Body of pancreas (tissue), 4 donors: ENCODE results near the gene RGS5. TPM values are rescaled to one million over a fixed set of nuclear protein-coding genes. Genes with fewer than 3 reads are reported as not detected.
"Not testable (repeated sequence)": the region's sequence is repeated elsewhere in the genome, so short reads cannot be mapped to it uniquely, and the experiment has no call there.

Experiments
- ATAC-seq: fragments of 150-250 bp; one replicate; pipeline ENCODE4 v1.9.1; 2016
- DNase-seq, 4 donors: peaks; one replicate each; pipeline ENCODE4 v3.0.0-alpha.2; 2019
- H3K27ac ChIP-seq, 4 donors: fragments of 200-600 bp; sonication (generic); 1 replicate in 3 of 4; 2 replicates in 1 of 4; pipeline versions ENCODE4 v1.5.1 to v1.6.1; 2016 to 2019; ENCODE audit warnings: mild to moderate bottlenecking in 1 of 4, mixed read lengths in 1 of 4, moderate library complexity in 1 of 4
- H3K27me3 ChIP-seq, 2 donors: fragments of 200-600 bp; sonication (generic); one replicate each; pipeline ENCODE4 v1.6.0; 2016; ENCODE audit warnings: mild to moderate bottlenecking in 1 of 2
- H3K36me3 ChIP-seq, 2 donors: fragments of 200-600 bp; sonication (generic); replicated peaks in 1 of 2; 2 replicates each; pipeline ENCODE4 v1.5.1; 2016; ENCODE audit warnings: low read depth in 2 of 2; ENCODE audit not compliant: insufficient read depth in 1 of 2
- H3K4me1 ChIP-seq: fragments of 200-600 bp; sonication (generic); one replicate; pipeline ENCODE4 v1.6.0; 2016
- H3K4me3 ChIP-seq, 2 donors: fragments of 200-600 bp; sonication (generic); 1 replicate in 1 of 2; 2 replicates in 1 of 2; pipeline ENCODE4 v1.5.1; 2016 to 2019
- H3K9me3 ChIP-seq, 3 donors: fragments of 200-600 bp; sonication (generic); 1 replicate in 2 of 3; 2 replicates in 1 of 3; pipeline ENCODE4 v1.5.1; 2016
- POLR2A ChIP-seq, 3 donors: fragments of 450-650 bp; IDR thresholded peaks; one replicate each; pipeline ENCODE4 v1.6.1; 2016; ENCODE audit warnings: antibody characterized with exemption in 3 of 3, mild to moderate bottlenecking in 2 of 3
- WGBS, 2 donors: methylation state at CpG; one replicate each; pipeline ENCODE4 v1.1.5; 2017; 5-methylcytosine and 5-hydroxymethylcytosine counted together
- intact Hi-C: fragments of 100-400 bp; cut with DNase I; formaldehyde crosslinking; loops from one replicate; pipeline ENCODE4 v1.15.1; 2023
- total RNA-seq, 2 donors: library from RNA; depleted of rRNA; stranded (reverse); fragments of >200 nt; gene quantifications; one replicate each; pipeline ENCODE4 v1.1.0, GENCODE V29; 2016
- TF ChIP-seq, protein P1 (sequence below), 7 experiments: fragments of 450-650 bp in 4 of 7; fragments of 200-600 bp in 3 of 7; sonication (generic) in 3 of 7; IDR thresholded peaks; one replicate each; pipeline ENCODE4 v1.5.1; 2016 to 2019; ENCODE audit warnings: antibody characterized with exemption in 7 of 7

The RGS5 gene, protein sequence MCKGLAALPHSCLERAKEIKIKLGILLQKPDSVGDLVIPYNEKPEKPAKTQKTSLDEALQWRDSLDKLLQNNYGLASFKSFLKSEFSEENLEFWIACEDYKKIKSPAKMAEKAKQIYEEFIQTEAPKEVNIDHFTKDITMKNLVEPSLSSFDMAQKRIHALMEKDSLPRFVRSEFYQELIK
- total RNA-seq, result 10 to 100 TPM; 17.8 to 25.7 TPM

DNA sequence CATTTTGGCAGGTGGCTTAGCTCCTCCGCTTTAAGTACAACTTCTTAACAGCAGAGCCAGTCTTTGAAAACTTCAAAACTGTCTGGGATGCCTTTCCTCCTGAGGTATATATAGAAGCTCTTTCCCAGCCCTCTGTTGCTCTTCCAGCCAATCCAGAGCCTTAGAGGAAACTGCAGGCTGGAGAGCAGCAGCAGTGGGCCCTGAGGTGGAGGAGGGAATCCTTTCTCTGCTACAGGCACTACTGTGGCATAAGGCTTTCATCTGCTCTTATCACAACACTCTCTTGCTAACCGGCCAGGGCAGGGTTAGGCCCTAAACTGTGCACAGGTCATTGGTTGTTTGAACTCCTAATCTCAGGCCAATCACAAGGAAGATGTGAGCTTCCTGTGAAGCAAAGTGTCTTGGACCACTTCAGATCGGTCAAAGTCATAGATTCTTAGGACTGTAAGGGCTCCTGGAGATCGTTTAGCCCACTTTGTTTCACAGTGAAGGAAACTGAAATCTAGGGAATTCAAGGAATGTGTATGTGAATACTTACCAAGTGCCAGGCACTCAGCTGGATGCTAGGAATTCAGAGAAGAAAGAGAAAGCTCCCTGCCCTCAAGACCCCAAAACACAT, at the start of gene RGS5:
RGS5 (minus strand) TSS at position 84 of the 619 bp plus-strand sequence; CDS start at position 3, 81 bp downstream.
- no peak within 1 kb of the TSS for H3K4me3 ChIP-seq

DNA sequence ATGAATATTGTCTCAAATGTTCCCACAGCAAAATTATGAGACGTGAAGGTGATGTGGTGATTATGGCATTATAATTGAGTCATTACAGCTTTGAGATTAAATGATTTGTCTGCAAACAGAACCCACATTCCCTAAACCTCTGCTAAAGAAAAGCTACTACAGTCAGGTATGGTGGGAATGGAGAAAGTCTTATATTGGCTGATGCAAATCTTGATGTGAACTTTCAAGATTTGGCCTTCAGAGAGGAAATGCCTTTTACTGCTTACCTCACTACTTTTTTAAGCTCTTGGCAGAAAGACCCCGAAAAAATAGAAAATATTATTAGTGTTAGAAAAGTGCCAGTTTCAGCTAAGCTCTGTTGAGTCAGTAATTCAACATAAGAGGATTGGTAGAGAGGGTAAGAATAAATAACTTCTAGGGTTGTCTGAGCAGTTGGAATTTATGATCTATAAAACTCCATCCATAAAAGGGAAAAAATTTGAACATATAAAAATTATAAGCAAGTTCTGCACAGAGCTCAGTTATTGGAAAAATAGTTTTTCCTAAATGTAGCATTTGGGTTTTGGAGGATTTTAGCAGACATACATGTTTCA, 47.8 kb upstream of the RGS5 start:
- Histone ChIP-seq H3K27me3 (no peaks in the 10 kb centered on the region), H3K4me3 (no peak overlapping the region), H3K4me1 (no peaks in the 10 kb centered on the region), H3K36me3 (no peaks in the 10 kb centered on the region), H3K27ac (no peak overlapping the region), H3K9me3 (no peaks in the 10 kb centered on the region)
- WGBS, 2 donors, result 54 to 79% methylated on average over 2 of the region's 2 CpGs
- intact Hi-C loops, result no loop called here
- DNase-seq, result no peak
- no peak for ATAC-seq
- TF ChIP-seq POLR2A (IDR thresholded peaks at IDR 0.05), result no peak
- TF ChIP-seq, protein P1, sequence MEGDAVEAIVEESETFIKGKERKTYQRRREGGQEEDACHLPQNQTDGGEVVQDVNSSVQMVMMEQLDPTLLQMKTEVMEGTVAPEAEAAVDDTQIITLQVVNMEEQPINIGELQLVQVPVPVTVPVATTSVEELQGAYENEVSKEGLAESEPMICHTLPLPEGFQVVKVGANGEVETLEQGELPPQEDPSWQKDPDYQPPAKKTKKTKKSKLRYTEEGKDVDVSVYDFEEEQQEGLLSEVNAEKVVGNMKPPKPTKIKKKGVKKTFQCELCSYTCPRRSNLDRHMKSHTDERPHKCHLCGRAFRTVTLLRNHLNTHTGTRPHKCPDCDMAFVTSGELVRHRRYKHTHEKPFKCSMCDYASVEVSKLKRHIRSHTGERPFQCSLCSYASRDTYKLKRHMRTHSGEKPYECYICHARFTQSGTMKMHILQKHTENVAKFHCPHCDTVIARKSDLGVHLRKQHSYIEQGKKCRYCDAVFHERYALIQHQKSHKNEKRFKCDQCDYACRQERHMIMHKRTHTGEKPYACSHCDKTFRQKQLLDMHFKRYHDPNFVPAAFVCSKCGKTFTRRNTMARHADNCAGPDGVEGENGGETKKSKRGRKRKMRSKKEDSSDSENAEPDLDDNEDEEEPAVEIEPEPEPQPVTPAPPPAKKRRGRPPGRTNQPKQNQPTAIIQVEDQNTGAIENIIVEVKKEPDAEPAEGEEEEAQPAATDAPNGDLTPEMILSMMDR (IDR thresholded peaks at IDR 0.05), result no peak

More for the DNA sequence above, at the start of gene RGS5:
- no peak within 1 kb of the TSS for H3K27ac ChIP-seq
- ATAC-seq (no peak), DNase-seq (no peak)
- intact Hi-C loops, result no loop called here
- no peaks in the 10 kb centered on the region for H3K36me3 ChIP-seq
- H3K27me3 ChIP-seq, result no peaks in the 10 kb centered on the region
- 53 to 66% methylated on average over 4 of the region's 4 CpGs for WGBS, 2 donors
- no peaks in the 10 kb centered on the region for H3K9me3 ChIP-seq
- no peaks in the 10 kb centered on the region for H3K4me1 ChIP-seq
- TF ChIP-seq, protein P1 (IDR thresholded peaks at IDR 0.05), result no peak
- no peak for TF ChIP-seq POLR2A (IDR thresholded peaks at IDR 0.05)

DNA sequence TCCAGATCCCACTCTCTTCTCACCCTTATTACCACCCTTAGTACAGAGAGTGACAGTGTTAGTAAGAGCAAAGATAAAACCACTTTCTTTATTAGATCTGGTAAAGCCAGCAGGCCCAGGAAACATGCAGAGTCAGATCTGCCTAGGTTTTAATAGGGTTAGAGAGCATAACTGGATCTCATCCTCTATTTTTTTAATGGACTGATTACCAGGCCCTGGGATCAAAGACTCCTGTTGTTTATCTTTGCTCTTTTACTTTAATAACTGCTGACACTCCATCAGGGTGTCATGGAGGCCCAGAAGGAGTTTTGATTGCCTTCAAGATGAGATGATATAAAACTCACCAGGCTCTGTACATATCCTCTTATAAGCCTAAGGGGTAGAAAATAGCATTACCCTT, 45.3 kb upstream of the RGS5 start:
- DNase-seq, result no peak
- Histone ChIP-seq H3K27ac (no peak overlapping the region), H3K9me3 (no peaks in the 10 kb centered on the region), H3K4me1 (no peaks in the 10 kb centered on the region), H3K4me3 (no peak overlapping the region), H3K27me3 (no peaks in the 10 kb centered on the region), H3K36me3 (no peaks in the 10 kb centered on the region)
- intact Hi-C loops, result no loop called here
- no peak for ATAC-seq
- TF ChIP-seq, protein P1 (IDR thresholded peaks at IDR 0.05), result no peak
- TF ChIP-seq POLR2A (IDR thresholded peaks at IDR 0.05), result no peak

DNA sequence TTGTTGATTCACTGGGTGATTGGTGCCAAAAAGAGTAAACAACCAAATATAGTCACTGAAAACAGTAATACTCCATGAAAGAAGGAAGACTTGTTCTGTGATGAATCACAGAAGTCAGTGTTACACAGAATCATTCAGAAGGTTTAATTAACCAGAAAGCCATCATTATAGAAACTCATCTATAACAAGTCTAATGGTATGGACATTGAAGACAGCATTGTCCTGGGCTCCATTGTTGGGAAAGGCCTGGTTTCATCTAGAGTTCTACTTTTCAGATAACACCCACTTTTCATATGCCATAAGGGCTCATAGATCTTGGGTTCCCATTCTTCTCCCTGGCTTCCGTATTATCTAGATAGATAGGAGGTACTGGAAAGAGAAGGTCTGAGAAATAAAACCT, 41.9 kb upstream of the RGS5 start:
- H3K9me3 ChIP-seq, intact Hi-C loops, ATAC-seq, H3K27ac ChIP-seq, H3K4me1 ChIP-seq, DNase-seq, H3K4me3 ChIP-seq, H3K36me3 ChIP-seq, H3K27me3 ChIP-seq: not testable (repeated sequence)
- 92 to 96% methylated on average over 1 of the region's 1 CpG for WGBS, 2 donors

DNA sequence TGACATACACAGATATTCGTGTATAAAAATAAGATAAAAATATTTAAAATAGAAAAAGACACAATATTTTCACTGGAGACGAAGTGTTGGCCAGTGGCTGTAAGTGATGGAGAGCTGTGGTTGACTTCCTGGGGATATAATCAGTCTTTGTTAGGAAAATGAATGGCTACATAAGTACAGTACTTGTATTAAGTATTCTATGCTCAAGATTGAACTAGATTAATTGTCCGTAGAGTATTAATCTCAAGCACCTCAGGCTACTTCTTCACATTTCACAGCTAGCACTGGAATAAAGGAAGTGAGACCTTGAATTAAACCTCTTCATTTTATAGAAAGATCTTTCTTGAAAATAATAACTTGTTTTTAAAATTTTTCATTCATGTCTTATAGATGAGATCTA, 39.0 kb upstream of the RGS5 start:
- WGBS, 2 donors, result 83 to 89% methylated on average over 3 of the region's 3 CpGs
- Histone ChIP-seq H3K27me3 (no peaks in the 10 kb centered on the region), H3K27ac (no peak overlapping the region), H3K9me3 (no peaks in the 10 kb centered on the region), H3K4me1 (no peaks in the 10 kb centered on the region), H3K4me3 (no peak overlapping the region), H3K36me3 (no peaks in the 10 kb centered on the region)
- DNase-seq (no peak), ATAC-seq (no peak)
- intact Hi-C loops, result no loop called here
- no peak for TF ChIP-seq POLR2A (IDR thresholded peaks at IDR 0.05)
- TF ChIP-seq, protein P1 (IDR thresholded peaks at IDR 0.05), result no peak
